AG04449 (cell line): Measurements from ENCODE around the gene IGF2BP2.

Experiments used
- CTCF ChIA-PET: fragments of 350-600 bp; formaldehyde crosslinking; extraction: SDS; loops from one replicate; lab custom pipeline; 2021; ENCODE audit warnings: antibody characterized with exemption; lab: Yijun Ruan, JAX
- POLR2A ChIA-PET: fragments of 400-600, 350-600 bp; formaldehyde crosslinking; extraction: SDS; loops from one replicate; lab custom pipeline; 2020; ENCODE audit warnings: antibody characterized with exemption, inconsistent platforms; lab: Yijun Ruan, JAX
- DNase-seq: peaks from one replicate; pipeline ENCODE4 v3.0.0-alpha.2; 2010; ENCODE audit warnings: low read depth, low spot score
- H3K4me3 ChIP-seq: 2 replicates; pipeline ENCODE4 v1.5.1; 2011; ENCODE audit warnings: low read depth, mild to moderate bottlenecking, control low read depth, low read length
- TF ChIP-seq, protein P1 (sequence below): IDR thresholded peaks from one replicate; pipeline ENCODE4 v1.5.1; 2011; ENCODE audit warnings: mild to moderate bottlenecking, moderate library complexity, low read length, control low read depth, inconsistent platforms; ENCODE audit not compliant: insufficient read depth; ENCODE audit errors: missing control alignments

IGF2BP2 gene

DNA sequence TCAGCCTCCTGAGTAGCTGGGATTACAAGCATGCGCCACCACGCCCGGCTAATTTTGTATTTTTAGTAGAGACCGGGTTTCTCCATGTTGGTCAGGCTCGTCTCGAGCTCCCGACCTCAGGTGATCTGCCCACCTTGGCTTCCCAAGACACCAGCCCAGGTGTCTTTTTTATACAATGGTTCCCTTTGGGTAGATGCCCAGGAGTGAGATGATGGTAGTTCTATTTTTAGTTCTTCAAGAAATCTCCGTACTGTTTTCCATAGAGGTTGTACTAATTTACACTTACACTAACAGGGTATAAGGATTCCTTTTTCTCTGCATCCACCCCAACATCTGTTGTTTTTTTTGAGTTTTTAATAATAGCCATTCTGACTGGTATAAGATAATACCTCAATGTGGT is 94.3 kb downstream of the IGF2BP2 start:
- TF ChIP-seq, protein P1, sequence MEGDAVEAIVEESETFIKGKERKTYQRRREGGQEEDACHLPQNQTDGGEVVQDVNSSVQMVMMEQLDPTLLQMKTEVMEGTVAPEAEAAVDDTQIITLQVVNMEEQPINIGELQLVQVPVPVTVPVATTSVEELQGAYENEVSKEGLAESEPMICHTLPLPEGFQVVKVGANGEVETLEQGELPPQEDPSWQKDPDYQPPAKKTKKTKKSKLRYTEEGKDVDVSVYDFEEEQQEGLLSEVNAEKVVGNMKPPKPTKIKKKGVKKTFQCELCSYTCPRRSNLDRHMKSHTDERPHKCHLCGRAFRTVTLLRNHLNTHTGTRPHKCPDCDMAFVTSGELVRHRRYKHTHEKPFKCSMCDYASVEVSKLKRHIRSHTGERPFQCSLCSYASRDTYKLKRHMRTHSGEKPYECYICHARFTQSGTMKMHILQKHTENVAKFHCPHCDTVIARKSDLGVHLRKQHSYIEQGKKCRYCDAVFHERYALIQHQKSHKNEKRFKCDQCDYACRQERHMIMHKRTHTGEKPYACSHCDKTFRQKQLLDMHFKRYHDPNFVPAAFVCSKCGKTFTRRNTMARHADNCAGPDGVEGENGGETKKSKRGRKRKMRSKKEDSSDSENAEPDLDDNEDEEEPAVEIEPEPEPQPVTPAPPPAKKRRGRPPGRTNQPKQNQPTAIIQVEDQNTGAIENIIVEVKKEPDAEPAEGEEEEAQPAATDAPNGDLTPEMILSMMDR: no peak
- no peak for DNase-seq
- H3K4me3 ChIP-seq: no peak overlapping the region
- CTCF ChIA-PET: interaction anchor here (0.9 to 11.0 kb wide), 3 partner anchors 11 to 71 kb away, joined by 3 to 119 read pairs (median 4); no protein-coding TSS in a partner anchor
- POLR2A ChIA-PET: interaction anchor here (0.7 kb wide), 2 partner anchors 20 to 553 kb away, joined by 3 to 4 read pairs; no protein-coding TSS in a partner anchor

DNA sequence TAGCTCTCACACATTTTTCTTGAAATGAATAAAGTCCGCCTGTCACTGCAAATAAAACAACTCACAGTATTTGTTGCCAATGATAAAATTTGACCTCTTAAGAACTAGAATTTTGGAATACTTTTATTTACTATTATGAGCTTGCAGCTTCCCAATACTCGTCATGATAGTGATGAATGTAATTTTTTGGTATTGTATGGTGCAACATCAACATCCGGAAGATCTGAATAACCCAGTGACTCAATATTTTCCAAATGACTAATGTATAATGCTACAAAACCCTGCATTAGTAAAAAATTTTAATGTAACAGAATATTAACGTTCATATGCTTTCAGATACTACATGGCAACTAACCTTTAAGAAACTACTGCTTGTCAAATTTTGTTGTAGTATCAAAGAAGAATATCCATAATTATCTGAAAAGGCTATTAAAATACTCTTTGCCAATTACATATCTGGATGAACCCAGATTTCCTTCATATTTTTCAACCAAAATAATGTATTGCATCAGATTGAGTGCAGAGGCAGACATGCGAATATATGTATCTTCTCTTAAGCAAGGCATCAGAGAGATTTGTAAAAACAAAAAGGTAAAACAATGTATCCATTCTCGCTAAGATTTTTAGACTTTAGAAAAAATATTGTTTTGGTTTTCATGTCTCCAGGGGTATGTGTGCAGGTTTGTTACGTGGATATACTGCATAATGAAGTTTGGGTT is 95.3 kb downstream of the IGF2BP2 start:
- DNase-seq: no peak
- CTCF ChIA-PET: interaction anchor here (1.7 to 11.0 kb wide), 3 partner anchors 12 to 70 kb away, joined by 7 to 119 read pairs (median 8); no protein-coding TSS in a partner anchor
- POLR2A ChIA-PET: interaction anchor here (0.7 to 1.7 kb wide), 4 partner anchors 12 to 94 kb away, joined by 3 to 8 read pairs (median 4); no protein-coding TSS in a partner anchor

GRCh38 chr3:185728630-185729336 is 96.1 kb downstream of the IGF2BP2 start:
- CTCF ChIA-PET: interaction anchor here (0.8 to 11.0 kb wide), 4 partner anchors 11 to 70 kb away, joined by 3 to 119 read pairs (median 8); no protein-coding TSS in a partner anchor
- DNase-seq: no peak
- TF ChIP-seq, protein P1: no peak
- no peak overlapping the region for H3K4me3 ChIP-seq
- POLR2A ChIA-PET: interaction anchor here (0.7 to 1.7 kb wide), 4 partner anchors 11 to 94 kb away, joined by 3 to 8 read pairs (median 4); no protein-coding TSS in a partner anchor

More for the DNA sequence above, 95.3 kb downstream of the IGF2BP2 start:
- TF ChIP-seq, protein P1: no peak
- no peak overlapping the region for H3K4me3 ChIP-seq

DNA sequence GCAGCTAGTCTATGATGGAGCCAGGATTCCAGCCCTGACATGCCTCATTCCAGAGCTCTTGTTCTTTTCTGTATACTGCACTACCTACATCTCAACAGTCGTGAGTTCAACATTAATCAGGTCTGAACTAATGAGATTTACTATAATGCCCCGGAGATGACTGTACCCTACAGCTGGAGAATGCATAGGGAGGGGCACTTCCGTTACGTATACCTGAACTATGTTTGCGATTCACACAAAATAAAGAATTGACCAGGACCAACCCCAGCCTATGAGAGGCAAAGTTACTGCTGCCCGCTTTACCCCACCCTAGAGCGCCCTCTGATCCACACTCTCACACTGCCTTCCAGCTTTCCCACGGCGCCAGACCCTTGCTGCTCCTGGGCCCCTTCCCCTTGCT is 97.0 kb downstream of the IGF2BP2 start:
- DNase-seq: no peak
- ChIA-PET CTCF (interaction anchor here (0.8 to 11.0 kb wide), 3 partner anchors 41 to 69 kb away, joined by 3 to 119 read pairs (median 8); no protein-coding TSS in a partner anchor), POLR2A (interaction anchor here (1.7 kb wide), 1 partner anchor 10 kb away, joined by 8 read pairs; no protein-coding TSS in a partner anchor)
- no peak overlapping the region for H3K4me3 ChIP-seq
- TF ChIP-seq, protein P1: no peak

DNA sequence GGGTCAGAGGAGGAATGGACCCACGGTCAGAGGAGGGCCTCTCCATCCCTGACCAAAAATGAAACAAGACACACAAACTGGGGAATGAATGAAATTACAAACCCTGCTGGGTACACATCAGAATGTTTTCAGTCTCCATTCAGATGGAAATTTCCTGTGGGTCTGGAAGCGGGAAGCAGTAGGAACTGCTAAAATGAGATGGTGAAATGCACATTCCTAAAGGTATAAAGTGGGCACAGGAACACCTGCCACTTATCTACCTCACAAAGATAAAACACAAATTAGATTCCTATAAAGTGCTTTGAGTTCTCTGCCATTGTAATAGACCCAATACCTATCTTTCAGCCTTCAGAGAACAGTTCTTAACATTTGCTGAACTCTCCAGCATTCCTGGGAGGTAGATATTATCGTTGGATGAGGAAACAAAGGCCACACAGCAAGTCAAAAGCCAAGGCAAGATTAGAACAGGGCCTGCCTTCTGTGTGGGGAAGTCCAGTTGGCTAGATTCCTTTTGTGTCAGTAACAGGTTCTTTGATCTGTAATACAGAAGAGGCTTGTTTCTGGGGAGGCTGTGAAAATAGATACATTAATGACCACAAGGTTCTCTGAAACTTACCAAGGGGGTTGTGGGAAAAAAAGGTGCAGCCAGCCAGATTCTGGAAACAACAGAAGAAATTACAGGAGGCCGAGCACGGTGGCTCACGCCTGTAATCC is 98.4 kb downstream of the IGF2BP2 start:
- CTCF ChIA-PET: interaction anchor here (0.7 kb wide), 1 partner anchor 66 kb away, joined by 3 read pairs; no protein-coding TSS in a partner anchor
- no peak for DNase-seq

More for the DNA sequence above, 98.4 kb downstream of the IGF2BP2 start:
- POLR2A ChIA-PET: no interaction called here
- no peak overlapping the region for H3K4me3 ChIP-seq
- TF ChIP-seq, protein P1: no peak
